Epidermal melanocyte (primary cell): ENCODE results near the gene PCAT7.
"Not testable (repeated sequence)": the region's sequence is repeated elsewhere in the genome, so short reads cannot be mapped to it uniquely, and the experiment has no call there.

Experiments
- DNase-seq: peaks from one replicate; pipeline ENCODE4 v3.0.0; 2011; ENCODE audit warnings: low spot score; ENCODE audit not compliant: insufficient read length

PCAT7 gene

GRCh38 chr9:94563548-94563947 lies 8.7 kb downstream of the PCAT7 start:
- DNase-seq: no peak

- DNase-seq: not testable (repeated sequence)
Observed at GRCh38 chr9:94564279-94564678, 9.4 kb downstream of the PCAT7 start.

- DNase-seq: no peak
Observed at GRCh38 chr9:94566550-94566949, 11.7 kb downstream of the PCAT7 start.

- no peak for DNase-seq
Observed at GRCh38 chr9:94567271-94567670, 12.4 kb downstream of the PCAT7 start.

GRCh38 chr9:94568250-94568889 lies 13.5 kb downstream of the PCAT7 start:
- DNase-seq: no peak

DNA sequence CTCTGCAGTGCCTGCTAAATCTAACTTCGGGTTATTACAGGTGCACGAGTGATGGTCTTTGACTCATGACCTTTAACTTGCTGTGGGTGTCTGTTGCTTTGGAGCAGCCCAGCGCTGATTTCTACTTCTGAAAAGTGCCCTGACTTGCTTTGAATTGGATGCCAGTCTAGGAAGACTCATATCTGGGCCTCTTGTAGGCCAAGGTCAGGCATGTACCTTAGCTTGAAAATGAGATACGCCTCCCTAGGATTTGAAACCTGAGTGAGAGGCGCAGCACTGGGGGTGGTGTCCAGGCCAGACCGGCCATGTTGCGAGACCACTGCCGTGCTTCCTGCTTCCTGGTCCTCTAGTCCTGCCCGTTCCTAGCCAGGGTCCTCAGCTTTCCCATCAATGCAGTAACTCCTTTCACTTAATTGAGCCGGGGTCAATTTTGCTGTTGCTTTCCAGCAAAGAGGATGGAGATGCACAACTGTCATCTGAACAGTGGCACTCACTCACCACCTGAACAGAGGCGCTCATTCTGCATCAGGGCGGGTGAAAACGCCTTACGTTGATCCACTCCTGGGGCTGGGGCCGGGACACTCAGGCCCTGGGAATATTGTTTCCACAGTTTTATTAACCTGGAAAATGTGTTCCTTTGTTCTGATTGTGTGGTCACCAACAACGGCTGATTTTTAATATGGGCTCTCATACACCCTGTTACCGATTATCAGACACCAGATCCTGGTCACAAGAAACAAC lies 14.3 kb downstream of the PCAT7 start:
- no peak for DNase-seq

DNA sequence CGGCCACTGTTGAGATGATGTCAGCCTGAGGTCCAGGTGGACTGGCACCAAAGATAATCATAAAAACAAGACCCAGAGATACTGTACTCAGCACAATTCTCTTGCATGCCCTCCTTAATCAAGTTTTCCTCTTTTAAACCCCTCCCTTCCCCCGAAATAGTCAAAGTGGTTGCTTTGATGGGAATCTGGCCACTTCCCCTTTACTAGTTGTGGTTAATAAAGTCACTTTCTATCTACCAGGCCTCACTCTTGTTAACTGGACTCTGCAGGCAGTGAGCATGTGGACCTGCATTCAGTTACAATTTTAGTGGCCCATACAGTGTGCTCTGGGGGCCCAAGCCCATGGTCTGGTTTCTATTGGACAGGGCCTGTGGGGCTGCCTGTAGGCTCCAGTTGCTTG lies 21.2 kb downstream of the PCAT7 start:
- no peak for DNase-seq

DNA sequence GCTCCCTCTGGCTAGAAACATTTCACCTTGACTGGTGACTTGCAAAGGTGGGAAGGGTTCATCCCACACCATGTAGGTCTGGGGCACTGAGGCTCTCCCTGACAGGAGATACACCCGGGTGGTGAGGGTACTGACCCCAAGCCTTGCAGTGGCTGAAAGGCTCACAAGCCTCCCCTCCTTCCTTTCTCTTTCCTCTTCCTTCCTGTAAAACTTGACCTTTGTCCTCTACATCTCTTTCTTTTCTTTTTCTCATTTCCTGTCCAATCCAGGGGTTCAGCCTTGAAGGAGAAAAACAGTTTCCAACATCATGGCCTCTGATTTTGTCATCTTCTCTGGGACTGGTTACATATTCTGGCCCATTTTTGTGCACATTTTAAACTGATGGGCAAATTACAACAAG lies 22.2 kb downstream of the PCAT7 start:
- DNase-seq: no peak

- DNase-seq: no peak
Observed at GRCh38 chr9:94577571-94577970, 22.7 kb downstream of the PCAT7 start.

GRCh38 chr9:94581728-94582127 lies 26.8 kb downstream of the PCAT7 start:
- no peak for DNase-seq

DNA sequence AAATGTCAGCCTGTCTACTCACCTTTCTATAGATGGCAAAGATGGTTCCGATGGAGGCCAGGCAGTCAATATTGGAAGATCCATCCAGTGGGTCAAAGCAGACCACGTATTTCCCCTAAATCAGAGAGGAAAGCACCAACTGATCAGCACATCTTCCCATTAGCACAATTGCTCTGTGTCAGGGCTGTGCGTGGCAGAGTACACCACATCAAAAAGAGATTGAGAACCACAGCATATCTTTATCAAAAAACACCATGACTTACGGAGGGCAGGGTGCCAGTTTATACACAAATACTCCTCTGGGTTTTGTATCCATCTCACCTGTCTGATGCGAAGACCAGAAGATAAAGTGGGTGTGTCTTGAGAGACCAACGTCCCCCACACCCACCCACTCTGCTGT lies 29.7 kb downstream of the PCAT7 start:
- no peak for DNase-seq

- no peak for DNase-seq
Observed at GRCh38 chr9:94586316-94586715, 31.4 kb downstream of the PCAT7 start.

DNA sequence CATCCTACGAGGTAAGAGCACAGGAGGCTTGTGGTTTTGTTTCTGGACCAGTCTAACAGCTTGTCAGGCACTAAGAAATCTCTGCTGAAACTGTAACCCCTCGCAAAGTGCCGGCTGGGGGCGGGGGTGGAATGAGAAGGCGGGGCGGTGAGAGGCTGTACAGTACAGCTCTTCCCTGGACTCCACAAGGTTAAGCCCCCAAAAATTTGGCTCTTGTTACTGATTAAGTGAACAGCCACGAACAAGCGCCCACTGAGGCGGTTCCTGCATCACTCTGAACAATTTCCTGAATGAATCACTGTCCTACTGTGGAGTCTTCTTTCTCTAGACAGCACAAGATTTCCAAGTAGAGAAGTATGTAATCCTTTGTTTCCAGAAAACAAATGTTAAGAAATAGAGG lies 31.9 kb downstream of the PCAT7 start:
- DNase-seq: no peak

GRCh38 chr9:94588681-94589080 lies 33.8 kb downstream of the PCAT7 start:
- DNase-seq: no peak

DNA sequence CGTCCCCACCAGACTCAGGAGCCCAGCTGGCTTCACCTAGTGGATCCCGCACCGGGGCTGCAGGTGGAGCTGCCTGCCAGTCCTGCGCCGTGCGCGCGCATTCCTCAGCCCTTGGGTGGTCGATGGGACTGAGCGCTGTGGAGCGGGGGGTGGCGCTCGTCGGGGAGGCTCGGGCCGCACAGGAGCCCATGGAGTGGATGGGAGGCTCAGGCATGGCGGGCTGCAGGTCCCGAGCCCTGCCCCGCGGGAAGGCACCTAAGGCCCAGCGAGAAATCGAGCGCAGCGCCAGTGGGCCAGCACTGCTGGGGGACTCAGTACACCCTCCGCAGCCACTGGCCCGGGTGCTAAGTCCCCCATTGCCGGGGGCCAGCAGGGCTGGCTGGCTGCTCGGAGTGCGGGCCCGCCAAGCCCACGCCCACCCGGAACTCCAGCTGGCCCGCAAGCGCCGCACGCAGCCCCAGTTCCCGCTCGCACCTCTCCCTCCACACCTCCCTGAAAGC lies 36.2 kb downstream of the PCAT7 start:
- DNase-seq: not testable (repeated sequence)

DNA sequence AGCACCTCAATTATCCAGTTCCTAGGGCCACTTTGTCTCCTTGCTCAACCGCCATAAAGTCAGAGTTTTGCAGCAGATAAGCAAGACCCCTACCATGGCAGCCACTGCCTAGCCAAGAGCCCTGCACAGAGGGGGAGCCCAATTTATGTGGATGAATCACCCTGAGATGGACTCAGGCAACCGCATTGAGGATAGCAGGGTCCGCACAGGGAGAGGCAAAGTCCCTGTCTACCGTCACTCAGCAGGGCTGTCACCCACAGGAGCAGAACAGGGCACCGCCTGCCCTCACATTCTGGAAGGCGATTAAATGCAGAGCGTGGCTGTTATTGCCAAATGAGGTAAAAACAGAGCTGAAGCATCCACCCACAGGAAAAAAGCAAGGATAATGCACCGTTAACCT lies 37.0 kb downstream of the PCAT7 start:
- DNase-seq: no peak

DNA sequence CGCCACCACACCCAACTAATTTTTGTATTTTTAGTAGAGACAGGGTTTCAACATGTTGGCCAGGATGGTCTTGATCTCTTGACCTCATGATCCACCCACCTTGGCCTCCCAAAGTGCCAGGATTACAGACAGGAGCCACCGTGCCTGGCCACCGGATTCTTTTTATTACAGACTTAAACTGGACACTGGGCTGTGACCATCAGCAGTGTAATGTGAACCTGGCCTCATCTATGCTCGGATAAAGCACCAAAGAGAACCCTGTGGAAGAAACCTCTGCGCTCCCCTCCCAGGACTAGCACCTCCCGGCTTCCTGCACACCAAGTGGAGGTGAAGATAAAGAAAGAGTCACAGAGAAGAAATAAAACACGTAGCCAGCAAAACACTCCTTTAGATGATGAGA lies 37.8 kb downstream of the PCAT7 start:
- not testable (repeated sequence) for DNase-seq

DNA sequence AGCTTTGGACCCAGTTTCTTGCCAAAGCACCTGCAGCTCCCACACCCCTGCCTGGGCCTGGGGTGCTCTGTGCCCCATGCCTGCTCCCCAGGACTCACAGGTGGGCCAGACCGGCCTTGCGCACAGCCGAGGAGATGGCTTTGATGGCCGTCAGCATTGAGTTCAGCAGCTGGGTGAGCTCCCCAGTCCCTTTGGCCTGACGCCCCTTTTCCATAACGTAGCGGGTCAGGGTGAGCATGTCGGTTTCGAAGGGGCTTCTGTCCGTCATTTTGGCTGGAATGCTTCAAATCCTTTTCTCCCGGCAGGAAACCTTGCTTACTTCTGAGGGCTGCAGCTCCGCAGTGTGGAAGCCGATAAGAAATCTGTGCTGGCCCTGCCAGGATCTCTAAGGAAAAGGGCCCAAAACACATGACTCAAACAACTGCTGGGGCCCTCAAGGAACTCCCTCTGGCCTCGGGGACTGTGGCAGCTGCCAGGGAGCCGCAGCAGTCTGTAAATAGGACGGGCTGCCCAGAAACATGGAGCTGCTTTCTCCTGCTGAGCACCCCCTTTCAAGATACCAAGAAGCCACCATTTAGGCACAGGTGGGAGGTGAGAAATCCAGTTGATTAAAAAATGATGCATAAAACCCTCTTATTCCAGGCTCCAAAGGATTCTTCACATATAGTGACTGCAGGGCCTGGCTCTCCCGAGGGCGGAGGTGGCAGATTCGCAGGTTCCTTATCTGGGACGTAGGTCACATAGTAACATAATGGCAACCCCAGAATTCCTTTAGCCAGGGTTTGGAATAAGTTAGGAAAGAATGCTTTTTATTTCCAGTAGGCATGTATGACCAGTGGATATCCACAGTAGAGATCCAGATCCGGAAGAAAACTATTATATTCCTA lies 38.8 kb downstream of the PCAT7 start, which contains the start of gene FBP2:
FBP2 (minus strand) TSS at position 366 of the 887 bp plus-strand sequence; CDS start at position 268, 98 bp downstream.
- DNase-seq: no peak

DNA sequence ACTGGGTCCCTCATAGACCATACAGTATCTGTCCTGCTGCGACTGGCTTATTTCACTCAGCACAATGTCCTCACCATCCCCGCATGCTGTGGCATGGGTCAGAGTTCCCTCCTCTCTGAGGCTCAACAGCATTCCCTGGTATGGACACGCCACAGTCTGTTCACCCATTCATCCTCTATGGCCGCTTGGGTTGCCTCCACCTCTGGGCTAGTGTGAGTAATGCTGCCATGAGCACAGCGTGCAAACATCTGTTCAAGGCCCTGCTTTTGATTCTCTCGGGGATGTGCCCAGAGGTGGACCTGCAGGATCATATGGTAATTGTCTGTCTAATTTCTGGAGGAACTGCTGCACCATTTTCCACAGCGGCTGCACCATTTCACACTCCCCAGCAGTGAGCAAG lies 44.2 kb downstream of the PCAT7 start:
- DNase-seq: no peak

DNA sequence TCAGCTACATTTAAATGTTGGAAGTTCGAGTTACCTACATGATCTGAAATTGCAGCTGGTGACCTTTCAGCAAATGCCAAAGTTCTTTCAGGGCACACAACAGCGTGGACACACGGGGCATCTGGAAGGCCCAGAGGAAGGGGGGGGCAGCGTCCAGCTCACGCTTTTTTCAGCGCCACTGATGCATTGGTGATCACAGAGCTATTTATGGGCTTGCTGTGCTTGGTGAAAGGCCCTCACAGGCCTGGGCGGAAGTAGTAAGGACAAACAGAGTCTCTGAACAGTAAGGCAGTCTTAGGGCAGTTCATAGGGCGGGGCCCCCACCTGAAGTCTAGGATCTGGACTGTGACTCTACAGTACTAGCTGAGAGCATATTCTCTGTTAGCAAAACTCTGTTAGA lies 45.4 kb downstream of the PCAT7 start:
- no peak for DNase-seq

DNA sequence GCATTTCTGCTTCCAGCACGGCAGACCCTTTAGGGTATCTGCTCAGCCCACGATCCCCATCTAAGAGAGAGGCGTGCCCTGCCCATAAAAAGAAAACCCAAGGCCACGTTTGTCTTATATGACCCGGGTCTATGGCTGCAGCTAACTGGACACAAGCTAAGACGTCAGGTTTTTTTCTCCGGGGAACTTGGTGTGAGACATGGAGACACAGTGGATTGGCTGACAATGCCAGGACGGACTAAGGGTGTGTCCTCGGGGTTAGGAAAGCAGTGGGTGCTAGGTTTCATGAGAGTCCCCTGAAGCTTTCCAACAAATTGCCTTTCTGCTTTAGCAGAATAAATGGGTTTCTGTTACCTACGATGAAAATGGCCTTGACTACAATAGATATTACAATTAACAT lies 45.8 kb downstream of the PCAT7 start:
- DNase-seq: no peak

- no peak for DNase-seq
Observed at GRCh38 chr9:94602666-94603065, 47.8 kb downstream of the PCAT7 start.
